Measurements from ENCODE around the gene LYST. TPM values are rescaled to one million over a fixed set of nuclear protein-coding genes. Genes with fewer than 3 reads are reported as not detected.

LYST gene
- total and polyA plus RNA-seq, 2 of the 8 experiments (the other 6 are each of a cell fraction or from before 2014, with no cell fraction given): 0.29 to 0.58 TPM

GRCh38 chr1:235913311-235913710, 46.6 kb upstream of the LYST start:
- Histone ChIP-seq H3K56ac (replicated peaks; ENCODE audit: insufficient read length, low read depth, low read length) (no peak overlapping the region), H3K36me3 (ENCODE audit: control insufficient read depth in 2 of 4, insufficient read depth in 4 of 4, low read length in 3 of 4) (no peaks in the 10 kb centered on the region), H4K5ac (ENCODE audit: insufficient read length, low read depth, low read length) (no peak overlapping the region), H3K79me2 (ENCODE audit: control insufficient read depth in 1 of 2, insufficient read depth in 2 of 2, low read length in 2 of 2) (no peaks in the 10 kb centered on the region), H4K91ac (replicated peaks; ENCODE audit: insufficient read length, low read length) (no peak overlapping the region), H3K4me1 (replicated peaks in 1 of 4; ENCODE audit: control insufficient read depth in 3 of 4, insufficient read depth in 4 of 4, low read length in 3 of 4) (peaks cover 0 to 3% (median 1%) of the 10 kb centered on the region in 4 experiments; a peak in 3 of 7 replicates), H3K9me3 (ENCODE audit: insufficient read depth in 2 of 2, low read depth in 1 of 2, low read length in 1 of 2) (no peaks in the 10 kb centered on the region), H2BK120ac (replicated peaks; ENCODE audit: low read depth, low read length) (no peak overlapping the region), H2BK5ac (ENCODE audit: low read depth, low read length) (no peak overlapping the region), H3K4me2 (ENCODE audit: insufficient read depth in 1 of 2, low read depth in 2 of 2, low read length in 2 of 2) (no peak overlapping the region), H3K9ac (replicated peaks in 1 of 4; ENCODE audit: extremely low read depth in 1 of 4, low read depth in 3 of 4, low read length in 3 of 4) (no peak overlapping the region), H2BK20ac (ENCODE audit: low read length) (no peak overlapping the region), H4K8ac (ENCODE audit: extremely low read depth, insufficient read depth, low read length) (no peak overlapping the region), H2BK12ac (ENCODE audit: low read depth, low read length) (no peak overlapping the region), H3K4me3 (ENCODE audit: extremely low read depth in 1 of 4, insufficient read depth in 2 of 4, low read depth in 3 of 4, low read length in 4 of 4) (no peak overlapping the region), H3K27ac (ENCODE audit: low read depth, low read length) (no peak overlapping the region), H3K4ac (replicated peaks; ENCODE audit: insufficient read length, low read depth, low read length) (no peak overlapping the region), H3K79me1 (ENCODE audit: low read depth, low read length) (no peaks in the 10 kb centered on the region), H3K23ac (ENCODE audit: insufficient read length) (no peak overlapping the region), H2AK5ac (ENCODE audit: low read depth, low read length) (no peak overlapping the region), H3K14ac (ENCODE audit: insufficient read length) (no peak overlapping the region), H3K27me3 (replicated peaks in 1 of 4; ENCODE audit: control insufficient read depth in 3 of 4, extremely low read depth in 1 of 4, insufficient read depth in 3 of 4, low read length in 3 of 4) (peaks cover 0 to 7% (median 5%) of the 10 kb centered on the region in 4 experiments; a peak in 3 of 7 replicates), H3K23me2 (ENCODE audit: low read depth, low read length) (no peaks in the 10 kb centered on the region; the same call in 1 of the 2 replicates), H2BK15ac (ENCODE audit: low read length) (no peak overlapping the region), H3K18ac (ENCODE audit: extremely low read depth, low read length) (no peak overlapping the region), H4K20me1 (replicated peaks in 1 of 2; ENCODE audit: control insufficient read depth in 1 of 2, insufficient read depth in 2 of 2, low read length in 2 of 2) (no peaks in the 10 kb centered on the region), H2AFZ (ENCODE audit: low read length) (no peak overlapping the region)
- 85% methylated on average over 1 of the region's 1 CpG; no CpG with 5 or more reads in 1 of the 2 experiments for WGBS, 2 experiments (ENCODE audit: extremely low coverage in 1 of 2, insufficient coverage in 1 of 2, insufficient read length in 1 of 2, insufficient replicate concordance in 2 of 2, low coverage in 1 of 2, low lambda C conversion rate in 2 of 2, missing lambda C conversion rate in 1 of 2)
- CTCF ChIA-PET (ENCODE audit: partially characterized antibody): no interaction called here
- no peak for FAIRE-seq
- POLR2A ChIA-PET (ENCODE audit: partially characterized antibody): no interaction called here
- no peak for DNase-seq (ENCODE audit: low read depth in 1 of 2, low spot score in 2 of 2)
- TF ChIP-seq BRCA1 (IDR thresholded peaks at IDR 0.05; ENCODE audit: low read depth, low read length): no peak
- no peak for TF ChIP-seq CHD2 (IDR thresholded peaks at IDR 0.05; ENCODE audit: low read length)
- no peak for TF ChIP-seq POU5F1 (IDR thresholded peaks at IDR 0.05; ENCODE audit: low read depth, low read length)
- no peak for TF ChIP-seq CHD1 (IDR thresholded peaks at IDR 0.05; ENCODE audit: low read depth, low read length)
- TF ChIP-seq TEAD4 (IDR thresholded peaks at IDR 0.05; ENCODE audit: low read depth, low read length): no peak
- no peak for TF ChIP-seq RBBP5 (IDR thresholded peaks at IDR 0.05; ENCODE audit: borderline replicate concordance, low read depth, low read length)
- TF ChIP-seq BCL11A (IDR thresholded peaks at IDR 0.05; ENCODE audit: low read depth in 2 of 2, low read length in 2 of 2): no peak
- no peak for TF ChIP-seq CBX8 (IDR thresholded peaks at IDR 0.05; ENCODE audit: borderline replicate concordance, low read depth, low read length)
- no peak for TF ChIP-seq NRF1 (IDR thresholded peaks at IDR 0.05; ENCODE audit: low read depth, low read length)
- TF ChIP-seq FOSL1 (IDR thresholded peaks at IDR 0.05; ENCODE audit: insufficient read depth, low read depth, low read length): no peak
- no peak for TF ChIP-seq SIN3A (conservative IDR thresholded peaks at IDR 0.05 in 1 of 2, IDR thresholded peaks at IDR 0.05 in 1 of 2; ENCODE audit: low read depth in 1 of 2, low read length in 2 of 2)
- no peak for TF ChIP-seq YY1 (IDR thresholded peaks at IDR 0.05; ENCODE audit: low read depth, low read length)
- TF ChIP-seq TBP (IDR thresholded peaks at IDR 0.05; ENCODE audit: low read depth, low read length): no peak
- no peak for TF ChIP-seq ATF3 (IDR thresholded peaks at IDR 0.05; ENCODE audit: insufficient read depth, low read depth, low read length)
- TF ChIP-seq HDAC2 (IDR thresholded peaks at IDR 0.05; ENCODE audit: borderline replicate concordance in 1 of 2, low read depth in 2 of 2, low read length in 2 of 2): no peak

Data from H1 (cell line).